ENCODE results near the gene PPM1E. TPM values are rescaled to one million over a fixed set of nuclear protein-coding genes. Genes with fewer than 3 reads are reported as not detected.

The PPM1E gene
- total RNA-seq, 4 donors from 2014 or later = 0.35 to 0.92 (median 0.44) TPM

GRCh38 chr17:58899191-58899590, 143.5 kb downstream of the PPM1E start:
- H3K27ac ChIP-seq = no peak overlapping the region
- H3K27me3 ChIP-seq = no peaks in the 10 kb centered on the region
- 80 to 92% methylated on average over 4 to 5 of the region's 5 CpGs for WGBS, 2 donors (ENCODE audit: low coverage in 1 of 2)
- no peak for ATAC-seq
- no peaks in the 10 kb centered on the region for H3K36me3 ChIP-seq
- H3K9me3 ChIP-seq = peaks cover 0 to 13% (median 0%) of the 10 kb centered on the region in 3 donors
- TF ChIP-seq CTCF (IDR thresholded peaks at IDR 0.05) (no peak), POLR2AphosphoS5 (IDR thresholded peaks at IDR 0.05) (no peak)
- H3K4me1 ChIP-seq = no peaks in the 10 kb centered on the region
- no peak overlapping the region for H3K4me3 ChIP-seq

- Histone ChIP-seq H3K4me3 (no peak overlapping the region), H3K36me3 (no peaks in the 10 kb centered on the region), H3K27ac (no peak overlapping the region), H3K27me3 (no peaks in the 10 kb centered on the region), H3K4me1 (no peaks in the 10 kb centered on the region), H3K9me3 (peaks cover 0 to 13% (median 0%) of the 10 kb centered on the region in 3 donors)
- TF ChIP-seq POLR2AphosphoS5 (IDR thresholded peaks at IDR 0.05) = no peak
- TF ChIP-seq POLR2A (IDR thresholded peaks at IDR 0.05) = no peak
- TF ChIP-seq CTCF (IDR thresholded peaks at IDR 0.05) = no peak
- no peak for ATAC-seq
- 65 to 67% methylated on average over 1 of the region's 1 CpG for WGBS, 2 donors (ENCODE audit: low coverage in 1 of 2)
Measured at GRCh38 chr17:58902322-58902721, 146.7 kb downstream of the PPM1E start.

GRCh38 chr17:58911741-58912343, 156.2 kb downstream of the PPM1E start:
- H3K4me3 ChIP-seq = no peak overlapping the region
- peaks cover 13% of the 10 kb centered on the region for H3K27me3 ChIP-seq
- TF ChIP-seq POLR2A (IDR thresholded peaks at IDR 0.05) (no peak), CTCF (IDR thresholded peaks at IDR 0.05) (no peak), EP300 (IDR thresholded peaks at IDR 0.05) (no peak), POLR2AphosphoS5 (IDR thresholded peaks at IDR 0.05) (no peak)
- no peak for ATAC-seq
- no peak overlapping the region for H3K27ac ChIP-seq
- 88 to 98% methylated on average over 6 of the region's 8 CpGs for WGBS, 2 donors (ENCODE audit: low coverage in 1 of 2)
- H3K36me3 ChIP-seq = no peaks in the 10 kb centered on the region
- peaks cover 0 to 30% (median 0%) of the 10 kb centered on the region in 3 donors for H3K9me3 ChIP-seq
- H3K4me1 ChIP-seq = no peaks in the 10 kb centered on the region

- Histone ChIP-seq H3K27ac (no peak overlapping the region), H3K27me3 (peaks cover 14% of the 10 kb centered on the region), H3K9me3 (peaks cover 0 to 30% (median 0%) of the 10 kb centered on the region in 3 donors), H3K4me1 (no peaks in the 10 kb centered on the region), H3K36me3 (no peaks in the 10 kb centered on the region), H3K4me3 (no peak overlapping the region)
- ATAC-seq = no peak
- no peak for TF ChIP-seq EP300 (IDR thresholded peaks at IDR 0.05)
- TF ChIP-seq POLR2AphosphoS5 (IDR thresholded peaks at IDR 0.05) = no peak
- TF ChIP-seq CTCF (IDR thresholded peaks at IDR 0.05) = no peak
- TF ChIP-seq POLR2A (IDR thresholded peaks at IDR 0.05) = no peak
Measured at GRCh38 chr17:58913552-58913951, 157.9 kb downstream of the PPM1E start.

- Histone ChIP-seq H3K4me1 (no peaks in the 10 kb centered on the region), H3K4me3 (no peak overlapping the region), H3K36me3 (no peaks in the 10 kb centered on the region), H3K27me3 (peaks cover 16% of the 10 kb centered on the region), H3K9me3 (peaks cover 0 to 30% (median 0%) of the 10 kb centered on the region in 3 donors), H3K27ac (no peak overlapping the region)
- WGBS, 2 donors (ENCODE audit: low coverage in 1 of 2) = 50 to 65% methylated on average over 2 of the region's 2 CpGs
- ATAC-seq = no peak
- no peak for TF ChIP-seq POLR2A (IDR thresholded peaks at IDR 0.05)
- TF ChIP-seq CTCF (IDR thresholded peaks at IDR 0.05) = no peak
- TF ChIP-seq EP300 (IDR thresholded peaks at IDR 0.05) = no peak
- no peak for TF ChIP-seq POLR2AphosphoS5 (IDR thresholded peaks at IDR 0.05)
Measured at GRCh38 chr17:58913971-58914769, 158.5 kb downstream of the PPM1E start.
